ENCODE measurements around the gene LMX1A. TPM values are rescaled to one million over a fixed set of nuclear protein-coding genes. Genes with fewer than 3 reads are reported as not detected.

Gene LMX1A
- total and polyA plus RNA-seq, 4 donors = 0.05 to 0.17 TPM; not detected in 2

DNA sequence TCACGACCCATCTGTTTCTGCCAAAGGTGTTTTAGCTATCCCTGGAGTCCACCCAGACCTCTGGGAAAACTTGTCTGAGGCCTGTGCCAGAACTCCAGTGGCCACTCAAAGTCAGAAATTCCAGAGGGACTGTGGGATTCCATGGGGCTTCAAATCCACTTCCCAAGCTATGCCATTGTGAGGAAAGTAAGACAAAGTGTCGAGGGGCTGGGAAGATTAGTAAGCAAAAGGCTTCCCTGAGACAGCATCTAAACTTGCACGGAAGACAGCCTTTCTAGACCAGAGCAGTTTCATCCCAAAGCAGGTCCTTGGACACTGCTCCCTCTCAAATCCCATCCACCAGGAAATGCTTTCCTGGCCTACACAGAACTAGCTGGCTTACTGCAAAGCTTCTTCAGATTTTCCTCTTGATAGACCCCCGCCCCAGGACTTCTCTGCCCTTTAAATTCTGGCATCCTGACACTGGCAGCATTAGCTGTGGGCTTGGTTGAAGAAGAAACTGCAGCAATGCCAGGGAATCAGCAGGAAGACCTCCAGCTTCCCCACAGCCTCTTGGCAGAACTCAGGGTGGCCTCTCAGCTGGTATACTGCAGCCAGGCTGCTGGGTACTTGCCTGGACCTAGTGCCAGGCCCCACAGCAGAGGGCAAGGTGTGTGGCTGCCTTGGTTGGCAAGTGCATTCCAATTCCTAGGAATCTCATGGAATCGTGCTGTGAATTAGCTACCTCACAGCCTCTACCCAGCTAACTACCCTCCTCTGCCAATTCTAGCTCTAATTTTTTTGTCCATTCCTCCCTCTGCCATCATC lies 27.3 kb upstream of the LMX1A start:
- H3K4me3 ChIP-seq (ENCODE audit: low read depth in 1 of 3, low read length in 3 of 3) = no peak overlapping the region
- no peak for DNase-seq (ENCODE audit: low spot score)
- H3K36me3 ChIP-seq (ENCODE audit: control insufficient read depth in 4 of 4, insufficient read depth in 3 of 4, low read depth in 1 of 4, low read length in 3 of 4) = no peaks in the 10 kb centered on the region
- TF ChIP-seq SP1 (IDR thresholded peaks at IDR 0.05) (no peak), HNF4G (IDR thresholded peaks at IDR 0.05) (no peak), EGR1 (IDR thresholded peaks at IDR 0.05; ENCODE audit: low read depth in 2 of 2) (no peak), JUND (IDR thresholded peaks at IDR 0.05) (no peak), RAD21 (IDR thresholded peaks at IDR 0.05) (no peak), REST (IDR thresholded peaks at IDR 0.05) (no peak), FOXA2 (IDR thresholded peaks at IDR 0.05) (no peak), GABPA (IDR thresholded peaks at IDR 0.05 in 1 of 2, conservative IDR thresholded peaks at IDR 0.05 in 1 of 2) (no peak), RXRA (IDR thresholded peaks at IDR 0.05) (no peak), ZBTB33 (IDR thresholded peaks at IDR 0.05) (no peak), FOXA1 (IDR thresholded peaks at IDR 0.05) (no peak), CTCF (IDR thresholded peaks at IDR 0.05; ENCODE audit: low read depth, low read length, missing input control) (no peak), HNF4A (conservative IDR thresholded peaks at IDR 0.05) (no peak), NR2F2 (IDR thresholded peaks at IDR 0.05) (no peak), TAF1 (conservative IDR thresholded peaks at IDR 0.05) (no peak), YY1 (IDR thresholded peaks at IDR 0.05) (no peak)
- TF ChIP-seq, protein P1, sequence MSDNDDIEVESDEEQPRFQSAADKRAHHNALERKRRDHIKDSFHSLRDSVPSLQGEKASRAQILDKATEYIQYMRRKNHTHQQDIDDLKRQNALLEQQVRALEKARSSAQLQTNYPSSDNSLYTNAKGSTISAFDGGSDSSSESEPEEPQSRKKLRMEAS (IDR thresholded peaks at IDR 0.05) = no peak
- TF ChIP-seq, protein P2, sequence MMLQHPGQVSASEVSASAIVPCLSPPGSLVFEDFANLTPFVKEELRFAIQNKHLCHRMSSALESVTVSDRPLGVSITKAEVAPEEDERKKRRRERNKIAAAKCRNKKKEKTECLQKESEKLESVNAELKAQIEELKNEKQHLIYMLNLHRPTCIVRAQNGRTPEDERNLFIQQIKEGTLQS (IDR thresholded peaks at IDR 0.05) = no peak
- H3K9me3 ChIP-seq (ENCODE audit: control insufficient read depth in 4 of 4, low read length in 3 of 4) = no peaks in the 10 kb centered on the region
- no peak overlapping the region for H3K9ac ChIP-seq (ENCODE audit: low read depth in 1 of 2, low read length in 2 of 2)
- 77% methylated on average over 5 of the region's 5 CpGs for WGBS
- no peaks in the 10 kb centered on the region for H3K27me3 ChIP-seq (ENCODE audit: control insufficient read depth in 4 of 4, insufficient read depth in 4 of 4, low read length in 3 of 4)
- no peaks in the 10 kb centered on the region for H3K4me1 ChIP-seq (ENCODE audit: control insufficient read depth in 4 of 4, insufficient read depth in 4 of 4, low read length in 3 of 4)
- H3K27ac ChIP-seq (ENCODE audit: low read depth in 1 of 2, low read length in 2 of 2) = no peak overlapping the region

Measured in liver (tissue), 9 donors.